Coronary artery (tissue), 2 donors: ENCODE data around the gene HMG20A.

Experiments used
- DNase-seq: peaks from one replicate; pipeline ENCODE4 v3.0.0-alpha.2; 2017; ENCODE audit warnings: low spot score
- H3K27ac ChIP-seq, 2 donors: fragments of 200-600 bp; sonication (generic); one replicate each; pipeline ENCODE4 v1.5.1; 2016 to 2019
- H3K4me3 ChIP-seq: fragments of 200-600 bp; sonication (generic); 2 replicates; pipeline ENCODE4 v1.5.1; 2016; ENCODE audit warnings: mild to moderate bottlenecking, moderate library complexity
- CTCF ChIP-seq: fragments of 200-600 bp; sonication (generic); IDR thresholded peaks from one replicate; pipeline ENCODE4 v1.5.1; 2019; ENCODE audit warnings: antibody characterized with exemption

The HMG20A gene

GRCh38 chr15:77526595-77527163 is 106.0 kb downstream of the HMG20A start:
- H3K27ac ChIP-seq: no peak overlapping the region
- H3K4me3 ChIP-seq: no peak overlapping the region
- TF ChIP-seq CTCF: no peak
- no peak for DNase-seq

- Histone ChIP-seq H3K4me3 (no peak overlapping the region), H3K27ac (peak overlapping the region in 1 of 2 donors; percentile 22)
- TF ChIP-seq CTCF: no peak
- DNase-seq: no peak
Observed at GRCh38 chr15:77527164-77527778, 106.6 kb downstream of the HMG20A start.

- Histone ChIP-seq H3K27ac (peak overlapping the region in 1 of 2 donors; percentile 22), H3K4me3 (no peak overlapping the region)
- DNase-seq: no peak
- no peak for TF ChIP-seq CTCF
Observed at GRCh38 chr15:77527831-77528231, 107.1 kb downstream of the HMG20A start.

GRCh38 chr15:77528290-77528967 is 107.7 kb downstream of the HMG20A start:
- no peak for DNase-seq
- H3K4me3 ChIP-seq: no peak overlapping the region
- TF ChIP-seq CTCF: no peak
- no peak overlapping the region for H3K27ac ChIP-seq

- Histone ChIP-seq H3K27ac (no peak overlapping the region), H3K4me3 (no peak overlapping the region)
- no peak for DNase-seq
- no peak for TF ChIP-seq CTCF
Observed at GRCh38 chr15:77528968-77529319, 108.3 kb downstream of the HMG20A start.

GRCh38 chr15:77529394-77530159 is 108.9 kb downstream of the HMG20A start:
- H3K27ac ChIP-seq: no peak overlapping the region
- no peak for TF ChIP-seq CTCF
- DNase-seq: no peak

More at GRCh38 chr15:77529394-77530159, 108.9 kb downstream of the HMG20A start:
- H3K4me3 ChIP-seq: no peak overlapping the region
